ENCODE measurements around the gene GAS2L3.
A peak's percentile ranks its signal among the peaks of the same experiment; 100 is the strongest.

GAS2L3 gene

DNA sequence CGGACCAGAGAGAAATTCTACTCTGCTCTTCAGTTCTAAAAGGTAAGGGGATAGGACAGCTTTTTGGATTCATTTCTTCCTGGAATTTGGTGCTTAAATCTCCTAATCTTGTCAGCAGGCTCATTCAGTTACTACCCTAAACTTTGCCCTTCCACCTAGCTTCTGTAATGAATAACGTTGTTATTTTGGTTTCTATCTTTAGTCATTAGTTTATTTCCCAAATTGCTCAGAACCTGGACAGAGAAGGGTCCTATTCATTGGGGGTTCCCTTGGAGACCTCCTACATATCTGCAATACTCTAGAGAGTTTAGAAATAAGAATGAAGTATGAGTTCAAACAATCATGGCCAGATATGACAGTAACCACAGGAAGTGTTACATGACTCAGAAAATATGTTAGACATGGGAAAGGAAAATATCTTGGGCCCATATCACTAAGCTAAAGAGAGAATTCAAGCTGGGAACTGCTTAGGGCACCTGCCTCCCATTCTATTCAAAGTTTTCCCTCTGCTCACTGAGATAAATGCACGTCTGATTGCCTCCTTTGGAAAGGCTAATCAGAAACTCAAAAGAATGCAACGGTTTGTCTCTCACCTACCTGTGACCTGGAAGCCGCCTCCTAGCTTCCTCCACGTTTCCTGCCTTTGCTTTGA lies 87.9 kb downstream of the GAS2L3 start:
- DNase-seq (ENCODE audit: low read depth in 2 of 2), result no peak

GRCh38 chr12:100666588-100666987 lies 93.1 kb downstream of the GAS2L3 start:
- DNase-seq (ENCODE audit: low read depth in 2 of 2), result no peak

DNA sequence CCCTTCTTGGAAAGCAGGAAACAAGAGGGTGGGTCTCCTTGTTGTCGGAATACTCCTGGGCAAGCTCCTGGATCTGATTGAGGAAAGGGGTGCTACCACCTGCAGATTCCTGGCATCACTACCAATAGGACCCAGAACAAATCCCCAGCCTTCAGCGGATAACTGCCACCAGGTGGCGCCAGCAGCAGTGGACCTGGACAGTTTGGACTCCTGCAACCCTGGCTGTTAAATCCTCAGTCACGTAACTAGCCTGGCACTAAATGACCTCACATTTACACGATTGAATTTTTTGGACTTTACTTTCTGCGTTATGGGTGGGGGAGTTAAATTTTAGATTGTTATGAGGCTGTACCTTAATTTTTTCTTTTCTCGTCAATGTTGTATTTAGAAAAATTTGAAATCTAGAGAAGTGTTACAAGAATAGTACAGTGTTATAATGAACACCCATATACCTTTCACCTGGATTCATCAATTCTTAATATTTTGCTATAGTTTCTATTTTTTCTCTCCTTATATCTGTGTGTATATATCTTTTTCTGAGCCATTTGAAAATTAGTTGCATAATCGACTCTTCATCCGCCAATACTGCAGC lies 95.6 kb downstream of the GAS2L3 start:
- peak in 1 of 2 donors; percentile 4 for DNase-seq (ENCODE audit: low read depth in 2 of 2)

DNA sequence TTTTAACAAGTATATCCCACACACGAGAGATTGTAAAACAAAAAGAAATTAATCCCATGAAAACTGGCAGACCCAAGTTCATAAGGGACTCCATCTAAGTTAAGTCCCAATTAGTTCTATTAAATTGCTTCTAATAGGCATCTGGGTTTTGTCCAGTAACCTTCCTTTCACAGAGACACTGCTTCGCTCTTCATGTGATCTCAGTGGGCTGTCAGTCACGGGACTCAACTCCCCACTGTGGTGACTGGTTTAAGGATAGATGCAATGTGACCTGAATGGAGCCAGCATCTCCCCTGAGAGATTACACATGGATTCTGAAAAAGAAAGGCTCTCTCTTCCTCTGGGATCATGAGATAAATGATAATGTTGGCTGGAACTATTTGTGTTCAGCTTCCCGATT lies 96.4 kb downstream of the GAS2L3 start:
- DNase-seq (ENCODE audit: low read depth in 2 of 2), result no peak

DNA sequence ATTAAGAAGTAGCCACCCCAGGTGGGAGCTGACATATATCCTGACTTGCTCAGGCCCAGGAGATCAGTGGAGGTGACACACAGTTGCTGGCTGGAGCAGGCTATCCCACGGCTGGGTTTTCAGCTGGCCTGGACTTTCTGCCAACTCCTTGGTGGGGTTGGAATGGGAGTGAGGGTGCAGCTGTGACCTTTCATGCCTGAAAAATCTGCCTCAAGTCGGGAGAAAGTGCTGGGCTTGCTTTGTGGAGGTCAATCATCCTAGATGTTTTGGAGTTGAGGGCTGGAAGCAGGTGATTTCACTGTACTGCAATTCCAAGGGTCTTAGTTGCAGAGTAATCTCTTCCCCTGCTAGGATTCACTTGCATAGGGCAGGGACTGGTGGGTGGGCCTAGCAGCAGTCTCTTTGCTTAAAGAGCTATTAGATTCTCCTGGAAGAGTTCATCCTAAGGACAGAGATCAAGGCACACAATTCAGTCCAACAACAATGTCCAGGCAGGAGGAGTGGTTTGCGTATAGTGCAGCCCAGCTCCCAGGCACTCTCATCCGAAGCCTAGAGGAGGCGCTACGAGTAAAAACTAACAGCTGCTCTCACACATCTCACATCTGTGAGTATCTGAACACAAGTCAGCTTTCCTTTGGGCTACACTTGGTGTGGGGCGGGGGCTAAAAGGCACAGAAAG lies 98.1 kb downstream of the GAS2L3 start:
- no peak for DNase-seq (ENCODE audit: low read depth in 2 of 2)

DNA sequence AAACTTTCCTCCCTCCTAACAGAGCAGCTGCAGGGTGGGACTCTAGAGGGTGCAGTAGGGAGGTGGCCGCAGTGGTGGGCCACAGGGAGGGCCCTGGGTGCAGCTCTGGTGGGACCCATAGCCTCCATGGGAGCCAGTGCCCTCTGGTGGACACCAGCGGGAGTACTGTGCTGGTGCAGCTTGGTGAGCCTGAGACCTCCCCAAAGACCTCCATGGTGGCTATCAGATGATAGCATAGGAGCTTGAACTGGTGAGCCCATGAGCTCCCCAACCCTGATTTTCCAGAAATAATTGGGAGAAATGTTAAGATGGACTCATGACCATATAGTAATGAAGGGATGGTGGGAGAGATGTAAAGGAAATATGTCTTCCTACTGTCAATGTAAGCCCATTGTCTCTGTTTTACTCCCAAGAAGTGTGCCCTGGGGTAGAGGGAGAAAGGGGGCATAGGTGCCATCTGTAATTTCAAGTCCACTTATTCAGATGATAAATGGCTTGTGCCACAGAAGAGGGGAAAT lies 98.7 kb downstream of the GAS2L3 start:
- DNase-seq (ENCODE audit: low read depth in 2 of 2), result no peak

DNA sequence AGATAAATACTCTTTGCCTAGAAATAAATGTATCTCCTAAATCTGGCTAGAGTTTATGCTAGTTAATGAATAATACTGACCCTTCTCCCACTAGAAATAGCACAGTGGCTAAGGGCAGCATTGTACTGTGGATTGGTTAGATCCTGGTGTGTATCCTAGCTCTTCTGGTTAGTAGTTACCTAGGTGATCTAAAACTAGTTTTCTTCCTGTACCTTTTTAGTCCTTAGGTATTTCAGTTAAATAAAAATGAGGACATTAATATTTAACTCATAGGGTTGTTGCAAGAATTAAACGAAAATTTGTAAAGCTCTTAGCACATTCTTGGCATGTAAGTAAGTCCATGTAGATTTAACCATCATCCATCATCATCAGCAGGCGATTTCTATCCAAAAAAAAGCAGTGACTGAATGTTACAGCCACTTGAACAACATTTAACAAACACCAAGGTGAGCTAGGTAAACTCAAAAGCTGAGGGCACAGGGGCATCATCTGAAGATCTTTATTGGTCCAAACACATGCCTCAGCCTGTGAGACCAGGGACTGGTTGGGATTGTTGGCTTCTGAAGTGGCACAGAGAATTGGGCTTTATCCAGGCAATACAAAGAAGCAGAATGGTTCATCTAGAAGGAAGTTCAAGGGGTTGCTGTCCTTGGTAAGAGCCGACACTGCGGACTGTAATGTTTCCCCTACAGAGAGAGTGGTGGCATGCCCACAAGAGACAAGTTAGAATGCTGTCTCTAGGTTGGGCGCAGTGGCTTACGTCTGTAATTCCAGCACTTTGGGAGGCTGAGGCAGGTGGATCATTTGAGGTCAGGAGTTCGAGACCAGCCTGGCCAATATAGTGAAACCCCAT lies 100.8 kb downstream of the GAS2L3 start:
- no peak for DNase-seq (ENCODE audit: low read depth in 2 of 2)
